H1 (cell line): ENCODE data around the gene GUCY2F. TPM values are rescaled to one million over a fixed set of nuclear protein-coding genes. Genes with fewer than 3 reads are reported as not detected.

ENCODE experiments used
- ATF3 ChIP-seq: IDR thresholded peaks from 2 replicates; pipeline ENCODE4 v1.6.1; 2011; ENCODE audit warnings: low read depth, mild to moderate bottlenecking, low read length; ENCODE audit not compliant: insufficient read depth
- CBX8 ChIP-seq: fragments of 300-800, 300-1000 bp; sonication (generic); IDR thresholded peaks from 2 replicates; pipeline ENCODE4 v1.7.1; 2016; ENCODE audit warnings: low read depth, low read length, borderline replicate concordance
- EP300 ChIP-seq, 2 experiments: IDR thresholded peaks; 1 replicate in 1 of 2; 2 replicates in 1 of 2; pipeline ENCODE4 v1.6.1; 2011 to 2012; ENCODE audit warnings: low read depth in 2 of 2, low read length in 2 of 2, mild to moderate bottlenecking in 2 of 2, borderline replicate concordance in 1 of 2, inconsistent platforms in 1 of 2, moderate library complexity in 1 of 2
- TCF12 ChIP-seq: IDR thresholded peaks from 2 replicates; pipeline ENCODE4 v1.6.1; 2011; ENCODE audit warnings: low read depth, mild to moderate bottlenecking, low read length
- USF2 ChIP-seq: IDR thresholded peaks from 2 replicates; pipeline ENCODE4 v1.6.1; 2011; ENCODE audit warnings: low read length, improper control_type of control experiment
- polyA plus RNA-seq, 7 experiments: library from polyadenylated mRNA; depleted of rRNA in 3 of 7; stranded (reverse) in 5 of 7; unstranded in 2 of 7; fragments of >200 nt in 5 of 7; fragments of 200-250 nt in 2 of 7; gene quantifications; 1 replicate in 5 of 7; 2 replicates in 1 of 7; 4 replicates in 1 of 7; pipeline versions ENCODE4 v1.2.1 to v1.2.3, GENCODE V29; 2011 to 2013; ENCODE audit warnings: missing spikeins in 2 of 7, mixed read lengths in 2 of 7
- total RNA-seq: library from RNA; stranded (reverse); fragmentation: NEBNext Ultra II Directional; extraction: Animal tissue kit (Norgen Biotek cat#: 25700); gene quantifications from 2 replicates; pipeline ENCODE4 v1.2.1, GENCODE V29; 2021

The GUCY2F gene
- total and polyA plus RNA-seq, 2 of the 8 experiments (the other 6 are each of a cell fraction or from before 2014, with no cell fraction given): 0.02 TPM; not detected in 1

DNA sequence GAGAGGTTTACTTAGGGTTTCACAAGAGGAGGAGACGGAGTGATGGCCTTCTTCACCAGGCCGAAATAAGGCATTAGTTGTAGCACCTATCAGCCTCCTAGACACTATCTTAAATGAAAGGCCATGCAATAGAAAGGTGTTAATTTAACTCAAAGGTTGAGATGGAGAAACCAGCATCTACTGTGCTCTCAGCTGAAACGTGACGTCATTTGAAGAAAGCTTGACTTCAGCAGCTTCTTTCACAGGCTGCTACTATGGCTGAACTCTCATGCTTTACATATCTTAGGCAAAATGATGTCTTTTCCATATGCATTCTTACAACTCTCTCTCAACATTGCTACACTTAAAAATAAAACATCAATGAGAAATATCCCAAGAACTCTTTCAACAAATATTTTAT is 99.6 kb downstream of the GUCY2F start (continued):
- TF ChIP-seq USF2 (no peak), TCF12 (no peak), EP300 (IDR thresholded peaks at IDR 0.05; ENCODE audit: borderline replicate concordance in 1 of 2, low read depth in 2 of 2, low read length in 2 of 2) (no peak), ATF3 (no peak), CBX8 (no peak)
